ENCODE data around the gene FARS2. TPM values are rescaled to one million over a fixed set of nuclear protein-coding genes. Genes with fewer than 3 reads are reported as not detected.

Gene FARS2
- total RNA-seq, 2 donors from 2014 or later: 16.2 to 18.3 TPM

GRCh38 chr6:5425267-5425666 is 164.0 kb downstream of the FARS2 start:
- H3K9me3 Mint-ChIP-seq: peaks cover 19% of the 10 kb centered on the region
- WGBS, 2 experiments (ENCODE audit: insufficient coverage in 1 of 2, insufficient read length in 1 of 2): 86 to 94% methylated on average over 1 to 7 of the region's 7 CpGs
- peaks cover 14% of the 10 kb centered on the region for H3K36me3 ChIP-seq (ENCODE audit: control insufficient read depth, insufficient read depth, low read length)

GRCh38 chr6:5425797-5426196 is 164.5 kb downstream of the FARS2 start:
- no peak overlapping the region for H3K4me3 Mint-ChIP-seq
- no peak for TF ChIP-seq CTCF (conservative IDR thresholded peaks at IDR 0.05)
- DNase-seq: no peak
- no peaks in the 10 kb centered on the region for H3K27me3 Mint-ChIP-seq (ENCODE audit: insufficient read depth)
- Histone ChIP-seq H3K27me3 (ENCODE audit: control insufficient read depth, insufficient read depth, low read length, poor library complexity, severe bottlenecking) (no peaks in the 10 kb centered on the region), H3K4me3 (ENCODE audit: low read length) (no peak overlapping the region), H3K9me3 (ENCODE audit: control insufficient read depth, low read length) (peaks cover 13% of the 10 kb centered on the region), H3K36me3 (ENCODE audit: control insufficient read depth, insufficient read depth, low read length) (peaks cover 9% of the 10 kb centered on the region), H3K9ac (ENCODE audit: extremely low read depth, low read length, poor library complexity, severe bottlenecking) (no peak overlapping the region), H3K4me1 (ENCODE audit: control insufficient read depth, insufficient read depth, low read length) (peaks cover 3% of the 10 kb centered on the region), H3K27ac (ENCODE audit: low read depth, low read length) (no peak overlapping the region)
- peaks cover 13% of the 10 kb centered on the region for H3K36me3 Mint-ChIP-seq (ENCODE audit: low read depth)
- no peak overlapping the region for H3K27ac Mint-ChIP-seq
- 88 to 93% methylated on average over 1 to 4 of the region's 4 CpGs for WGBS, 2 experiments (ENCODE audit: insufficient coverage in 1 of 2, insufficient read length in 1 of 2)
- peaks cover 8% of the 10 kb centered on the region for H3K4me1 Mint-ChIP-seq
- peaks cover 13% of the 10 kb centered on the region for H3K9me3 Mint-ChIP-seq

More at GRCh38 chr6:5425267-5425666, 164.0 kb downstream of the FARS2 start:
- Histone ChIP-seq H3K4me1 (ENCODE audit: control insufficient read depth, insufficient read depth, low read length) (peaks cover 3% of the 10 kb centered on the region), H3K4me3 (ENCODE audit: low read length) (no peak overlapping the region), H3K27ac (ENCODE audit: low read depth, low read length) (no peak overlapping the region), H3K9me3 (ENCODE audit: control insufficient read depth, low read length) (peaks cover 18% of the 10 kb centered on the region), H3K9ac (ENCODE audit: extremely low read depth, low read length, poor library complexity, severe bottlenecking) (no peak overlapping the region), H3K27me3 (ENCODE audit: control insufficient read depth, insufficient read depth, low read length, poor library complexity, severe bottlenecking) (no peaks in the 10 kb centered on the region)
- H3K27ac Mint-ChIP-seq: no peak overlapping the region
- H3K4me3 Mint-ChIP-seq: no peak overlapping the region
- peaks cover 18% of the 10 kb centered on the region for H3K36me3 Mint-ChIP-seq (ENCODE audit: low read depth)
- H3K27me3 Mint-ChIP-seq (ENCODE audit: insufficient read depth): no peaks in the 10 kb centered on the region
- no peak for TF ChIP-seq CTCF (conservative IDR thresholded peaks at IDR 0.05)
- H3K4me1 Mint-ChIP-seq: peaks cover 5% of the 10 kb centered on the region
- no peak for DNase-seq

- Histone ChIP-seq H3K27me3 (ENCODE audit: control insufficient read depth, insufficient read depth, low read length, poor library complexity, severe bottlenecking) (no peaks in the 10 kb centered on the region), H3K36me3 (ENCODE audit: control insufficient read depth, insufficient read depth, low read length) (no peaks in the 10 kb centered on the region), H3K9ac (ENCODE audit: extremely low read depth, low read length, poor library complexity, severe bottlenecking) (no peak overlapping the region), H3K27ac (ENCODE audit: low read depth, low read length) (no peak overlapping the region), H3K9me3 (ENCODE audit: control insufficient read depth, low read length) (no peaks in the 10 kb centered on the region), H3K4me3 (ENCODE audit: low read length) (no peak overlapping the region), H3K4me1 (ENCODE audit: control insufficient read depth, insufficient read depth, low read length) (peaks cover 3% of the 10 kb centered on the region)
- no peaks in the 10 kb centered on the region for H3K36me3 Mint-ChIP-seq (ENCODE audit: low read depth)
- no peak overlapping the region for H3K4me3 Mint-ChIP-seq
- no peaks in the 10 kb centered on the region for H3K9me3 Mint-ChIP-seq
- DNase-seq: no peak
- H3K4me1 Mint-ChIP-seq: peaks cover 15% of the 10 kb centered on the region
- H3K27ac Mint-ChIP-seq: no peak overlapping the region
- TF ChIP-seq CTCF (conservative IDR thresholded peaks at IDR 0.05): no peak
- no peaks in the 10 kb centered on the region for H3K27me3 Mint-ChIP-seq (ENCODE audit: insufficient read depth)
- WGBS, 2 experiments (ENCODE audit: insufficient coverage in 1 of 2, insufficient read length in 1 of 2): 87 to 100% methylated on average over 3 to 5 of the region's 5 CpGs
Observed at GRCh38 chr6:5427586-5427985, 166.3 kb downstream of the FARS2 start.
